Measurements from ENCODE around the gene ARHGAP15. TPM values are rescaled to one million over a fixed set of nuclear protein-coding genes. Genes with fewer than 3 reads are reported as not detected.

ARHGAP15 gene
- total and polyA plus RNA-seq, 2 donors from 2014 or later = 5.7 to 23.1 TPM

- FAIRE-seq (no peak), DNase-seq (no peak)
- Histone ChIP-seq H3K36me3 (ENCODE audit: control insufficient read depth in 2 of 3, insufficient read depth in 3 of 3, low read length in 3 of 3) (no peaks in the 10 kb centered on the region), H3K9me3 (ENCODE audit: control insufficient read depth in 2 of 3, insufficient read depth in 1 of 3, low read length in 3 of 3) (no peaks in the 10 kb centered on the region), H3K9ac (ENCODE audit: low read length in 3 of 3) (no peak overlapping the region), H3K27me3 (ENCODE audit: control insufficient read depth, insufficient read depth, low read length) (no peaks in the 10 kb centered on the region), H3K4me1 (ENCODE audit: control insufficient read depth in 2 of 3, insufficient read depth in 2 of 3, low read depth in 1 of 3, low read length in 3 of 3) (no peaks in the 10 kb centered on the region), H3K27ac (ENCODE audit: low read depth in 2 of 2, low read length in 2 of 2) (no peak overlapping the region), H3K4me3 (ENCODE audit: low read length in 3 of 3) (no peak overlapping the region)
- TF ChIP-seq CTCF (IDR thresholded peaks at IDR 0.05; ENCODE audit: borderline replicate concordance, extremely low read depth, insufficient read depth) = no peak
- intact Hi-C loops (cut with DNase I) = no loop called here
These were observed 607.7 kb downstream of the ARHGAP15 start for GRCh38 chr2:143736904-143737303.

GRCh38 chr2:143740431-143740830 lies 611.2 kb downstream of the ARHGAP15 start:
- TF ChIP-seq CTCF (IDR thresholded peaks at IDR 0.05; ENCODE audit: borderline replicate concordance, extremely low read depth, insufficient read depth) = no peak
- H3K27ac ChIP-seq (ENCODE audit: low read depth in 2 of 2, low read length in 2 of 2) = no peak overlapping the region
- H3K9me3 ChIP-seq (ENCODE audit: control insufficient read depth in 2 of 3, insufficient read depth in 1 of 3, low read length in 3 of 3) = no peaks in the 10 kb centered on the region
- FAIRE-seq = no peak
- H3K4me1 ChIP-seq (ENCODE audit: control insufficient read depth in 2 of 3, insufficient read depth in 2 of 3, low read depth in 1 of 3, low read length in 3 of 3) = no peaks in the 10 kb centered on the region
- no peaks in the 10 kb centered on the region for H3K27me3 ChIP-seq (ENCODE audit: control insufficient read depth, insufficient read depth, low read length)
- H3K36me3 ChIP-seq (ENCODE audit: control insufficient read depth in 2 of 3, insufficient read depth in 3 of 3, low read length in 3 of 3) = no peaks in the 10 kb centered on the region
- no peak overlapping the region for H3K9ac ChIP-seq (ENCODE audit: low read length in 3 of 3)
- no peak overlapping the region for H3K4me3 ChIP-seq (ENCODE audit: low read length in 3 of 3)
- intact Hi-C loops (cut with DNase I) = no loop called here
- DNase-seq = no peak

- Histone ChIP-seq H3K9me3 (ENCODE audit: control insufficient read depth in 2 of 3, insufficient read depth in 1 of 3, low read length in 3 of 3) (no peaks in the 10 kb centered on the region), H3K4me3 (ENCODE audit: low read length in 3 of 3) (no peak overlapping the region), H3K9ac (ENCODE audit: low read length in 3 of 3) (no peak overlapping the region), H3K36me3 (ENCODE audit: control insufficient read depth in 2 of 3, insufficient read depth in 3 of 3, low read length in 3 of 3) (no peaks in the 10 kb centered on the region), H3K27ac (ENCODE audit: low read depth in 2 of 2, low read length in 2 of 2) (no peak overlapping the region), H3K27me3 (ENCODE audit: control insufficient read depth, insufficient read depth, low read length) (no peaks in the 10 kb centered on the region), H3K4me1 (ENCODE audit: control insufficient read depth in 2 of 3, insufficient read depth in 2 of 3, low read depth in 1 of 3, low read length in 3 of 3) (no peaks in the 10 kb centered on the region)
- intact Hi-C loops (cut with DNase I) = no loop called here
- no peak for FAIRE-seq
- no peak for DNase-seq
- no peak for TF ChIP-seq CTCF (IDR thresholded peaks at IDR 0.05; ENCODE audit: borderline replicate concordance, extremely low read depth, insufficient read depth)
These were observed 612.0 kb downstream of the ARHGAP15 start for GRCh38 chr2:143741205-143741604.

- no peaks in the 10 kb centered on the region for H3K4me1 ChIP-seq (ENCODE audit: control insufficient read depth in 2 of 3, insufficient read depth in 2 of 3, low read depth in 1 of 3, low read length in 3 of 3)
- H3K36me3 ChIP-seq (ENCODE audit: control insufficient read depth in 2 of 3, insufficient read depth in 3 of 3, low read length in 3 of 3) = no peaks in the 10 kb centered on the region
- H3K9ac ChIP-seq (ENCODE audit: low read length in 3 of 3) = no peak overlapping the region
- TF ChIP-seq CTCF (IDR thresholded peaks at IDR 0.05; ENCODE audit: borderline replicate concordance, extremely low read depth, insufficient read depth) = no peak
- no peak overlapping the region for H3K27ac ChIP-seq (ENCODE audit: low read depth in 2 of 2, low read length in 2 of 2)
- no peak overlapping the region for H3K4me3 ChIP-seq (ENCODE audit: low read length in 3 of 3)
- no peaks in the 10 kb centered on the region for H3K9me3 ChIP-seq (ENCODE audit: control insufficient read depth in 2 of 3, insufficient read depth in 1 of 3, low read length in 3 of 3)
- no peak for FAIRE-seq
- peak in 1 of 5 donors; percentile 15 for DNase-seq
- intact Hi-C loops (cut with DNase I) = no loop called here
- no peaks in the 10 kb centered on the region for H3K27me3 ChIP-seq (ENCODE audit: control insufficient read depth, insufficient read depth, low read length)
These were observed 613.4 kb downstream of the ARHGAP15 start for GRCh38 chr2:143742581-143742980.

All from kidney (tissue), 14 donors.